DOHH2 (cell line): ENCODE results near the gene SSB.

Experiments
- EZH2phosphoT487 ChIP-seq: fragments of 200-600 bp; sonication (generic); IDR thresholded peaks from 2 replicates; pipeline ENCODE4 v1.6.1; 2017; ENCODE audit warnings: borderline replicate concordance, mild to moderate bottlenecking, antibody characterized with exemption, low read length, moderate library complexity, mixed read lengths
- TF ChIP-seq, protein P1 (sequence below): fragments of 200-600 bp; sonication (generic); IDR thresholded peaks from one replicate; pipeline ENCODE4 v1.5.1; 2014; ENCODE audit warnings: antibody characterized with exemption, mild to moderate bottlenecking, low read depth, low read length; ENCODE audit not compliant: poor library complexity, severe bottlenecking

DNA sequence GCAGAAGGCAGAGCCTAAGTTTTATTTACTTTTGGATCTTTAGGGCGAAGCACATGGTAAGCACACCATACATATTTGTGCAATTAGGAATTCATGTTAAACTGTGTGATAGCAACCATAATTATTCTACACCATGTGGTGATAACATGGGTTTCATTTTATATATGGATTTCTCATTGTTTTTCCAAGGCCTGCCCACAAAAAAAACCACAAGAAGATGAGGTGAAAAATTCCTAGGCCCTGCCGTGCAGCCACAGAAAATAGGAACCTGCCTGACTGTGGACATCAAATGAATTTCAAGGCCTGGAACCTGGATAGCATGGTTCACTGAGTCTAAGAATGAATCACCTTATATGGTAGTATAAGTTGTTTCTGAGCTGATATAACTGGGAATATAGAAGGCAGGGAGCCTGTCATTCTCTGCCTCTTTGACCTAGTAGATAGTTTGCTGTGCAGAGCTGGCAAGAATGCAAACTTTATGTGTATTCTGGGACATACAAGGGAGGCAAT, 22.4 kb upstream of the SSB start:
- TF ChIP-seq, protein P1, sequence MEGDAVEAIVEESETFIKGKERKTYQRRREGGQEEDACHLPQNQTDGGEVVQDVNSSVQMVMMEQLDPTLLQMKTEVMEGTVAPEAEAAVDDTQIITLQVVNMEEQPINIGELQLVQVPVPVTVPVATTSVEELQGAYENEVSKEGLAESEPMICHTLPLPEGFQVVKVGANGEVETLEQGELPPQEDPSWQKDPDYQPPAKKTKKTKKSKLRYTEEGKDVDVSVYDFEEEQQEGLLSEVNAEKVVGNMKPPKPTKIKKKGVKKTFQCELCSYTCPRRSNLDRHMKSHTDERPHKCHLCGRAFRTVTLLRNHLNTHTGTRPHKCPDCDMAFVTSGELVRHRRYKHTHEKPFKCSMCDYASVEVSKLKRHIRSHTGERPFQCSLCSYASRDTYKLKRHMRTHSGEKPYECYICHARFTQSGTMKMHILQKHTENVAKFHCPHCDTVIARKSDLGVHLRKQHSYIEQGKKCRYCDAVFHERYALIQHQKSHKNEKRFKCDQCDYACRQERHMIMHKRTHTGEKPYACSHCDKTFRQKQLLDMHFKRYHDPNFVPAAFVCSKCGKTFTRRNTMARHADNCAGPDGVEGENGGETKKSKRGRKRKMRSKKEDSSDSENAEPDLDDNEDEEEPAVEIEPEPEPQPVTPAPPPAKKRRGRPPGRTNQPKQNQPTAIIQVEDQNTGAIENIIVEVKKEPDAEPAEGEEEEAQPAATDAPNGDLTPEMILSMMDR: no peak
- TF ChIP-seq EZH2phosphoT487: no peak
